KOPT-K1 (cell line): ENCODE measurements around the gene NAT9.

Source experiments
- H3K27ac ChIP-seq: fragments of 200-600 bp; sonication (generic); 2 replicates; pipeline ENCODE4 v1.5.1; 2016; ENCODE audit warnings: antibody characterized with exemption, mild to moderate bottlenecking, low read depth, low read length; ENCODE audit not compliant: poor library complexity, severe bottlenecking
- H3K36me3 ChIP-seq: fragments of 200-600 bp; sonication (generic); 2 replicates; pipeline ENCODE4 v1.5.1; 2017; ENCODE audit warnings: antibody characterized with exemption, mild to moderate bottlenecking, low read length, moderate library complexity; ENCODE audit not compliant: insufficient read depth
- H3K9me3 ChIP-seq: fragments of 200-600 bp; sonication (generic); 2 replicates; pipeline ENCODE4 v1.5.1; 2017; ENCODE audit warnings: antibody characterized with exemption, low read length, mild to moderate bottlenecking; ENCODE audit not compliant: insufficient read depth, poor library complexity, severe bottlenecking

NAT9 gene

GRCh38 chr17:74796211-74796610 lies 20.1 kb upstream of the NAT9 start:
- Histone ChIP-seq H3K9me3 (no peaks in the 10 kb centered on the region), H3K36me3 (peaks cover 90% of the 10 kb centered on the region), H3K27ac (no peak overlapping the region)

- no peaks in the 10 kb centered on the region for H3K9me3 ChIP-seq
- H3K27ac ChIP-seq = no peak overlapping the region
- peaks cover 88% of the 10 kb centered on the region for H3K36me3 ChIP-seq
These were observed 19.3 kb upstream of the NAT9 start for GRCh38 chr17:74795327-74796020.

GRCh38 chr17:74792586-74793105 lies 16.5 kb upstream of the NAT9 start:
- Histone ChIP-seq H3K9me3 (no peaks in the 10 kb centered on the region), H3K36me3 (peaks cover 81% of the 10 kb centered on the region), H3K27ac (no peak overlapping the region)

DNA sequence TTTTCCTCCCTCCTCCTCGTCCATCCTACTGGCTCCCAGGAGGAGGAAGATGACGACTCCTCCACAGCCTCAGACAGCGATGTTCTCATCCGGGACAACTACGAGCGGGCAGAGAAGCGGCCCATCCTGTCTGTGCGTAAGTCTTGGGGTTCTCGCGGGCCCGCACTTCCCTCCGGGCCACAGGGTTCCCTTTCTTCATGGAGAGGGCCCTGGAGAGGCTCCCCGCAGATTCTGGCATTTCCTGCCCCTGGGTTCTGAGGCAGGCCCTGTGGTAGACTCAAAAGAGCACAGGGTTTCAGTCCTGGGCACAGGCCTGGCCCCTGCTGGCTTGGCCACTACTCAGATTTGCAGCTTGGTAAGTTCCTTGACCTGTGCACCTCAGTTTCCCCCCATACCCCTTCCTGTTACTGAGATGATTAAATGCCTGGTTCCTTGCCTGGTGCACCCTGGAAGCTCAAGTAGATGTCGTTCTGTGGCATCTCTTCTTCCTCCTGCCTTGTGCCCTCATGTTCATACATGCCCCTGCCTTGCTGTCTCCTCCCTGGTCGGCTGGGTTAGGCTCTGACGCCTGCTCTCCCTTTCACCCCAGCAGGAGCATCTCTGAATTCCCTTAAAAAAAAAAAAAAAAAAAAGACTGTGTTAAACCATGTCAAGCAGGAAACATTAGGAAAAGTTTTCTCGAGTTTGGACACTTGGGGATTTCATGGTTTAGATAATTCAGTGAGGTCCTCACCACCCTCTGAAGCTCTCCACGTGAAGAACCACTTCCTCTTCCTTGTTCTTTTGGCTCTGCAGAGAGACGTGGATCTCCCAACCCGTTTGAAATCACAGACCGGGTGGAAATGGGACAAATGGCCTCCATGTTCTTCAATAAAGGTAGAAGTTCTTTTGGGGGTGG lies 14.3 kb upstream of the NAT9 start:
- H3K36me3 ChIP-seq = peaks cover 77% of the 10 kb centered on the region

DNA sequence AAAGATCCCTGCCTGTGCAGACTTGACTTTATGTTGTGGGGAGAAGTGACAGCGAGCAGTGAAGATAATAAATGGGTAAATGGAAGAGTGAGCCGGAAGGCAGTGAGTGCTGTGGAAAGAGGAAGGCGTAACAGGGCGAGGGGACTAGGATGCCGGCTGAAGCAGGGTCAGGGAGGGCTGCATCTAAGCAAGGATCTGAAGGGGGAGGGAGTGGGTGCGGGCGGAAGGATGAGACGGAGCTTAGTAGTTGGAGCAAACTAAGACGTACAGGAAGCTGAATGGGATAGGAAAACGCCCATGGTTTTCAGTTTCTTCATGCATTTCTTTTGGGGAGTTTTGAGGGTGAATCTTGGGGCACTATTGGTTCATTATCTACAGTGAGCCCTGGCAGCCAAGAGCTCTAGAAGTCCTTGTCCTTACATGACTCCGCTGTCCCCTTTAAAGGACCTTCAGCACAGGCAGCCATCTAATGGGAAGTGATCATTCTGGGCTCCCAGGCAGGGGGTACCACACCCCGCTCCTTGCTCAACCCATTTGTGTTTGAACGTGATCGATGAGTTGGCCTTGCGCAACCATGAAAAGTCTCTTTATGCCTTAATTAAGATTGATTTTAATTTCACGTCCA lies 10.4 kb upstream of the NAT9 start:
- Histone ChIP-seq H3K36me3 (peaks cover 63% of the 10 kb centered on the region), H3K9me3 (no peaks in the 10 kb centered on the region), H3K27ac (no peak overlapping the region)

More for the DNA sequence above, 14.3 kb upstream of the NAT9 start:
- Histone ChIP-seq H3K27ac (peak overlapping the region; percentile 38), H3K9me3 (no peaks in the 10 kb centered on the region)

- peaks cover 65% of the 10 kb centered on the region for H3K36me3 ChIP-seq
- H3K27ac ChIP-seq = no peak overlapping the region
- H3K9me3 ChIP-seq = no peaks in the 10 kb centered on the region
These were observed 9.8 kb upstream of the NAT9 start for GRCh38 chr17:74785981-74786360.

- Histone ChIP-seq H3K36me3 (peaks cover 65% of the 10 kb centered on the region), H3K9me3 (no peaks in the 10 kb centered on the region), H3K27ac (no peak overlapping the region)
These were observed 9.2 kb upstream of the NAT9 start for GRCh38 chr17:74785096-74785980.

- peaks cover 71% of the 10 kb centered on the region for H3K36me3 ChIP-seq
- no peaks in the 10 kb centered on the region for H3K9me3 ChIP-seq
- no peak overlapping the region for H3K27ac ChIP-seq
These were observed 8.1 kb upstream of the NAT9 start for GRCh38 chr17:74784125-74784810.

GRCh38 chr17:74782571-74782970 lies 6.4 kb upstream of the NAT9 start:
- Histone ChIP-seq H3K9me3 (no peaks in the 10 kb centered on the region), H3K27ac (no peak overlapping the region), H3K36me3 (peaks cover 62% of the 10 kb centered on the region)

GRCh38 chr17:74780443-74781238 lies 4.5 kb upstream of the NAT9 start:
- Histone ChIP-seq H3K27ac (no peak overlapping the region), H3K36me3 (peaks cover 49% of the 10 kb centered on the region), H3K9me3 (no peaks in the 10 kb centered on the region)

- Histone ChIP-seq H3K36me3 (peaks cover 46% of the 10 kb centered on the region), H3K9me3 (no peaks in the 10 kb centered on the region), H3K27ac (no peak overlapping the region)
These were observed 3.8 kb upstream of the NAT9 start for GRCh38 chr17:74779948-74780400.

DNA sequence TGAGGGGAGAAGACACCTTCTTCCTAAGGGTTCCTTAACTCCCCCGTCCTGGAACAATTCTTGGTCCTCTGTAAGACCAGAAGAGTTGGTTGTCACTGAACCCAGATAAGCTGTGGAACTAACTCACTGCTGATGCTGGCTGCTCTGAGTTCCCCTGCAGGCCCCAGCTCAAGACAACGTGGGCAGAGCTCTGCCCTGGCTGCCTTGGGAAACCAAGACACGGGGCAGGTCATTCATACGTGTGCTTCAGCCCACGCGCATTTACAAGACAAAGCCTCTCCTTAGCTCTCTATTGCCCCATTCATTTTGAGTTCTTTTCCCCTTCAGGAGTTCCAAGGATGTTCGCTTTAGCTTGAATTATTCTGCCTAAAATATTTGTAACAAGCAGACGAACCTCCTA lies 3.4 kb upstream of the NAT9 start:
- Histone ChIP-seq H3K27ac (no peak overlapping the region), H3K36me3 (peaks cover 46% of the 10 kb centered on the region), H3K9me3 (no peaks in the 10 kb centered on the region)

GRCh38 chr17:74778960-74779359 lies 2.8 kb upstream of the NAT9 start:
- Histone ChIP-seq H3K9me3 (no peaks in the 10 kb centered on the region), H3K36me3 (peaks cover 48% of the 10 kb centered on the region), H3K27ac (no peak overlapping the region)
